ENCODE data around the gene ANKRD65. TPM values are rescaled to one million over a fixed set of nuclear protein-coding genes. Genes with fewer than 3 reads are reported as not detected.
"Not testable (repeated sequence)": the region's sequence is repeated elsewhere in the genome, so short reads cannot be mapped to it uniquely, and the experiment has no call there.

Gene ANKRD65
- total RNA-seq, 1 experiment from 2014 or later, result not detected

DNA sequence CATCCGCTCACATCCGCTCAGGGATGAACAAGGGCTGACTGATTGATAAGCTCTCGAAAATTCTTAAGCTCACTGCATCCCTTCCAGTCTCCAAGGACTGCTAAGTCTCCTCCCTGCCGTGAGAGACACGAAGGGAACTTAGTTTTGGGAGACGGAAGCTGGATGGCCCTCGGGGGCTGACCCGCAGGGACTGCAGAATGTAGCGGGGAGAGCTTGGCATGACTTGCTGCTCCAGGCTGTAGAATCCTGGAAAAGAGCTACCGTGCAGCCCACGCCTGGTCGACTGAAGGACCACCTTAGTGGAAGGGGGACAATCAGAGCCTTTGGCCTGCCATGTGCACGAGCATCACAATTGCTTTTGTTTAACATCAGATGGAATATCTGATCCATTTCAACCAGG is 5.3 kb downstream of the ANKRD65 start:
- no peak overlapping the region for H3K4me3 ChIP-seq (ENCODE audit: low read depth, low read length, poor library complexity, severe bottlenecking)
- no peaks in the 10 kb centered on the region for H3K27me3 ChIP-seq (replicated peaks; ENCODE audit: insufficient read depth, low read depth, low read length, poor library complexity)
- DNase-seq (ENCODE audit: low spot score), result no peak
- TF ChIP-seq EZH2 (IDR thresholded peaks at IDR 0.05; ENCODE audit: borderline replicate concordance, low read depth, low read length, poor library complexity, severe bottlenecking), result no peak
- TF ChIP-seq, protein P1, sequence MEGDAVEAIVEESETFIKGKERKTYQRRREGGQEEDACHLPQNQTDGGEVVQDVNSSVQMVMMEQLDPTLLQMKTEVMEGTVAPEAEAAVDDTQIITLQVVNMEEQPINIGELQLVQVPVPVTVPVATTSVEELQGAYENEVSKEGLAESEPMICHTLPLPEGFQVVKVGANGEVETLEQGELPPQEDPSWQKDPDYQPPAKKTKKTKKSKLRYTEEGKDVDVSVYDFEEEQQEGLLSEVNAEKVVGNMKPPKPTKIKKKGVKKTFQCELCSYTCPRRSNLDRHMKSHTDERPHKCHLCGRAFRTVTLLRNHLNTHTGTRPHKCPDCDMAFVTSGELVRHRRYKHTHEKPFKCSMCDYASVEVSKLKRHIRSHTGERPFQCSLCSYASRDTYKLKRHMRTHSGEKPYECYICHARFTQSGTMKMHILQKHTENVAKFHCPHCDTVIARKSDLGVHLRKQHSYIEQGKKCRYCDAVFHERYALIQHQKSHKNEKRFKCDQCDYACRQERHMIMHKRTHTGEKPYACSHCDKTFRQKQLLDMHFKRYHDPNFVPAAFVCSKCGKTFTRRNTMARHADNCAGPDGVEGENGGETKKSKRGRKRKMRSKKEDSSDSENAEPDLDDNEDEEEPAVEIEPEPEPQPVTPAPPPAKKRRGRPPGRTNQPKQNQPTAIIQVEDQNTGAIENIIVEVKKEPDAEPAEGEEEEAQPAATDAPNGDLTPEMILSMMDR (conservative IDR thresholded peaks at IDR 0.05; ENCODE audit: low read depth, low read length), result no peak
- no TSS peak for BruUV-seq (replicated peaks)
- intact Hi-C loops (cut with micrococcal nuclease; ENCODE audit: unreplicated experiment), result loop anchor here (5.0 kb wide), 1 partner anchor 42 kb away; no protein-coding TSS in a partner anchor
- no peaks in the 10 kb centered on the region for H3K4me1 ChIP-seq (ENCODE audit: insufficient read depth, low read length, poor library complexity, severe bottlenecking)
- no peaks in the 10 kb centered on the region for H3K9me3 ChIP-seq (ENCODE audit: low read depth, low read length, poor library complexity, severe bottlenecking)
- H3K36me3 ChIP-seq (ENCODE audit: insufficient read depth, low read length, poor library complexity, severe bottlenecking), result no peaks in the 10 kb centered on the region
- ChIA-PET POLR2A (ENCODE audit: low non-redundant PET) (interaction anchor here (0.6 kb wide), 1 partner anchor 394 kb away, joined by 4 read pairs; no protein-coding TSS in a partner anchor), CTCF (no interaction called here)
- no peak overlapping the region for H3K27ac ChIP-seq (ENCODE audit: low read depth, low read length, poor library complexity, severe bottlenecking)

DNA sequence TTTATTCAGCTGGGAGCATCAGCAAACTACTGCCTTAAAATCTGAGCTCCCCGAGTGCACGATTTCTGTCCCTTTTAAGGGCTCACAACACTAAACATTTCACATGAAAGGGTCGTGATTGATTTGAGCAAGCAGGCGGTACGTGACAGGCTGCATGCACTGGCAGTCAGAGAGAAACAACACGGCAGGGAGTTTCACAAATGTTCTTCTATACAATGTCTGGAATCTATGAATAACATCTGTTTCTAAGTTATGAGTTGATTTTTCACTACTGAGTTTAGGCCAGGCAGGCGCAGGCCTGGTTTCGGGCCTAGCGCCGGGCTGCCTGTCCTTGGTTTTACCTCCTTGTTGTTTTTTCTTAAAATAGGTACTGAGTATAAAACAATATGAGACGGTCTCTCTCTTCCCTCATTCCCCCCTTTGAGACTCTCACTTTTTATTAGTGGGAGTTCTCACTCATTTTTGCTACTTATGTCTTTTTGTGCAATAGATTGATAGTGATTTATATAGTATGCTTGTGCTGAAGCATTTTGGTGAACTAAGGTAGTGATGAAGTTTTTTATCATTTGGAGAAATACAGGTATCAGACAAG is 8.7 kb downstream of the ANKRD65 start:
- H3K9me3 ChIP-seq (ENCODE audit: low read depth, low read length, poor library complexity, severe bottlenecking); DNase-seq (ENCODE audit: low spot score); CTCF ChIA-PET; H3K4me1 ChIP-seq (ENCODE audit: insufficient read depth, low read length, poor library complexity, severe bottlenecking); H3K4me3 ChIP-seq (ENCODE audit: low read depth, low read length, poor library complexity, severe bottlenecking); BruUV-seq (replicated peaks); H3K27ac ChIP-seq (ENCODE audit: low read depth, low read length, poor library complexity, severe bottlenecking); intact Hi-C loops (cut with micrococcal nuclease; ENCODE audit: unreplicated experiment); POLR2A ChIA-PET (ENCODE audit: low non-redundant PET); H3K27me3 ChIP-seq (replicated peaks; ENCODE audit: insufficient read depth, low read depth, low read length, poor library complexity); H3K36me3 ChIP-seq (ENCODE audit: insufficient read depth, low read length, poor library complexity, severe bottlenecking): not testable (repeated sequence)

DNA sequence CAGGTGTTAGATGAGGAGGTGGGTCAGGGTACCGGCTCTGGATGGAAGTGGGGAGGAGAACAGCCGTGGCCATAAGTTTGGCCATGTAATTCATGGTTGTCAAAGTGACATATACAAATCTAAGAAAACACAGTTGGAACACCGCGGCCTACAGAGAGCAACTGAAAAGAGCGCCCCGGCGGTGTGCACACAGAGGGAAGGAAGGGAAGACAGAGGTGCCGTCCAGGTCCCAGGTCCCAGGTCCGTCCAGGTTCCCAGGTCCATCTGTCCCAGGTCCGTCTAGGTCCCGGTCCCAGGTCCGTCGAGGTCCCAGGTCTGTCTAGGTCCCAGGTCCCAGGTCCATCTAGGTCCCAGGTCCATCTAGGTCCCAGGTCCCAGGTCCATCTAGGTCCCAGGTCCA is 9.4 kb downstream of the ANKRD65 start:
- no peak overlapping the region for H3K4me3 ChIP-seq (ENCODE audit: low read depth, low read length, poor library complexity, severe bottlenecking)
- peaks cover 9% of the 10 kb centered on the region for H3K4me1 ChIP-seq (ENCODE audit: insufficient read depth, low read length, poor library complexity, severe bottlenecking)
- ChIA-PET POLR2A (ENCODE audit: low non-redundant PET) (no interaction called here), CTCF (no interaction called here)
- H3K27me3 ChIP-seq (replicated peaks; ENCODE audit: insufficient read depth, low read depth, low read length, poor library complexity), result no peaks in the 10 kb centered on the region
- no peak overlapping the region for H3K27ac ChIP-seq (ENCODE audit: low read depth, low read length, poor library complexity, severe bottlenecking)
- no peaks in the 10 kb centered on the region for H3K9me3 ChIP-seq (ENCODE audit: low read depth, low read length, poor library complexity, severe bottlenecking)
- DNase-seq (ENCODE audit: low spot score), result no peak
- intact Hi-C loops (cut with micrococcal nuclease; ENCODE audit: unreplicated experiment), result no loop called here
- no peak for TF ChIP-seq EZH2 (IDR thresholded peaks at IDR 0.05; ENCODE audit: borderline replicate concordance, low read depth, low read length, poor library complexity, severe bottlenecking)
- TF ChIP-seq, protein P1 (conservative IDR thresholded peaks at IDR 0.05; ENCODE audit: low read depth, low read length), result no peak
- BruUV-seq (replicated peaks), result no TSS peak
- H3K36me3 ChIP-seq (ENCODE audit: insufficient read depth, low read length, poor library complexity, severe bottlenecking), result peaks cover 4% of the 10 kb centered on the region

- H3K27me3 ChIP-seq (replicated peaks; ENCODE audit: insufficient read depth, low read depth, low read length, poor library complexity); H3K9me3 ChIP-seq (ENCODE audit: low read depth, low read length, poor library complexity, severe bottlenecking); BruUV-seq (replicated peaks); CTCF ChIA-PET; intact Hi-C loops (cut with micrococcal nuclease; ENCODE audit: unreplicated experiment); H3K4me3 ChIP-seq (ENCODE audit: low read depth, low read length, poor library complexity, severe bottlenecking); H3K27ac ChIP-seq (ENCODE audit: low read depth, low read length, poor library complexity, severe bottlenecking); POLR2A ChIA-PET (ENCODE audit: low non-redundant PET); DNase-seq (ENCODE audit: low spot score): not testable (repeated sequence)
- H3K36me3 ChIP-seq (ENCODE audit: insufficient read depth, low read length, poor library complexity, severe bottlenecking), result peaks cover 13% of the 10 kb centered on the region
- peaks cover 19% of the 10 kb centered on the region for H3K4me1 ChIP-seq (ENCODE audit: insufficient read depth, low read length, poor library complexity, severe bottlenecking)
These were observed 10.8 kb downstream of the ANKRD65 start for GRCh38 chr1:1410238-1410637.
